ENCODE measurements around the gene SH3BP5.

The SH3BP5 gene

DNA sequence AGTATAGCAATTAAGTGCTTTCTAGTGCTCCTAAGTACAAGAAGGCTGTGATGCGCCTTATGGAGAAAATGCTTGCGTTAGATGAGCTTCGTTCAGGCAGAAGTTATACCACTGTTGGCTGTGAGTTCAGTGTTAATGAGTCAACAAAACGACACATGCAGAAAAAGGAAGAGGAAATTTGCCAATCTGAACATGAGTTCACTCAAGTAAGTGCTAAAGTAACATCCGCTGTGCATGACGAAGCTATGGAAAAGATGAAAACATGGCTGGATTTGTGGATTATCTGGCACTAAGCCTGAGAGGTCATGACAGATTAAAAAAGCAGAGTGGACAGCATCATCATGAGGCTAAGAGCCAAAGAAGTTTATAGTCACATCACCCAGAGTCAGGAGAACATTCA is 36.9 kb downstream of the SH3BP5 start:
- no peak for FAIRE-seq

DNA sequence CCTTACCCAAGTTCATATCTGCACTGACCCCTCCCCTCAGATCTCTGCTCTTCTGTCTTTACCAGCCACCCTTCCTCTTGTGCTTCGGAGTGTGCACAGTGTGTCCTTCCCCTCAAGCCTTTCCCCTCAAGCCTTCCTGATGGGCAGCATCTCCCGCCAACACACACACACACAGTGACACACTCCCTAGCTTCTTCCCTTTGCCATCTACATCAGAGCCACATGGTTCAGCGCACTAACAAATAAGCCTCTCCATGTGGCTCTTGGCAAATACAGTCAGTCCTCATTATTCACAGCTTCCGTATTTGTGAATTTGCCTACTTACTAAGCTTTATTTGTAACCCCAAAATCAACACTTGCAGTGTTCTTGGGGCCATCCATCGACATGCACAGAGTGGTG is 37.5 kb downstream of the SH3BP5 start:
- FAIRE-seq: no peak

DNA sequence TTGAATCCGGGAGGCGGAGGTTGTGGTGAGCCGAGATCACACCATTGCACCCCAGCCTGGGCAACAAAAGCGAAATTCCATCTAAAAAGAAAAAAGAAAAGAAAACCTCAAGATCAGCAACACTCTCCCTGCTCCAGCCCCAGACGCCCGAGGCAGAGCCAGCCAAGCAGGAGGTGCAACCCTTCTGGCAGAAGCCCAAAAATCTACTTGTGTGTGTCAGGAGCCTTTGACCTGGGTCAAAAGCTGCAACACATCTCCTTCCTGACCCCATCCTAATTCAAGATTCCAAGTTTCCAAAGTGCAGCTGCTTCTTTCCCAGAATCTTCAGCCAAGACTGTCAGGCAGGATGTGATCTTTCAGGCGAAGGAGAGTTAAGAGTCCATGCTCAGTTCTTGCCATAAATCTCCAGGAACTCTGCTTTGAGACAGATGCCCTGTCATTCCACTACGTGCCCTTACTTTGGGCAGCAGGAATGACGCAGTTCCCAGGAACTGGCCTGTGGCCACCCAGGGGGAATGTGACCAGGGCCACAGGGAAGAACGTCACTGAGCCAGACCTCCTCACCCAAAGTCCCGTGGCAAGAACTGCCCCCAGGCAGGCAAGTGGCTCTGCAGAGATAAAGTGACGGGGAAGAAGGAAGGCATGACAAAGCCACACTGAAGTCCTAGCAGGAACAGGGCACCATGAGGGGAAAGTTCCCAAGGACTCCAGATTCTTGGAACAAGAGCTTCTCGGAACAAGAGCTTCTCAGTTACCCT is 39.4 kb downstream of the SH3BP5 start:
- no peak for FAIRE-seq

DNA sequence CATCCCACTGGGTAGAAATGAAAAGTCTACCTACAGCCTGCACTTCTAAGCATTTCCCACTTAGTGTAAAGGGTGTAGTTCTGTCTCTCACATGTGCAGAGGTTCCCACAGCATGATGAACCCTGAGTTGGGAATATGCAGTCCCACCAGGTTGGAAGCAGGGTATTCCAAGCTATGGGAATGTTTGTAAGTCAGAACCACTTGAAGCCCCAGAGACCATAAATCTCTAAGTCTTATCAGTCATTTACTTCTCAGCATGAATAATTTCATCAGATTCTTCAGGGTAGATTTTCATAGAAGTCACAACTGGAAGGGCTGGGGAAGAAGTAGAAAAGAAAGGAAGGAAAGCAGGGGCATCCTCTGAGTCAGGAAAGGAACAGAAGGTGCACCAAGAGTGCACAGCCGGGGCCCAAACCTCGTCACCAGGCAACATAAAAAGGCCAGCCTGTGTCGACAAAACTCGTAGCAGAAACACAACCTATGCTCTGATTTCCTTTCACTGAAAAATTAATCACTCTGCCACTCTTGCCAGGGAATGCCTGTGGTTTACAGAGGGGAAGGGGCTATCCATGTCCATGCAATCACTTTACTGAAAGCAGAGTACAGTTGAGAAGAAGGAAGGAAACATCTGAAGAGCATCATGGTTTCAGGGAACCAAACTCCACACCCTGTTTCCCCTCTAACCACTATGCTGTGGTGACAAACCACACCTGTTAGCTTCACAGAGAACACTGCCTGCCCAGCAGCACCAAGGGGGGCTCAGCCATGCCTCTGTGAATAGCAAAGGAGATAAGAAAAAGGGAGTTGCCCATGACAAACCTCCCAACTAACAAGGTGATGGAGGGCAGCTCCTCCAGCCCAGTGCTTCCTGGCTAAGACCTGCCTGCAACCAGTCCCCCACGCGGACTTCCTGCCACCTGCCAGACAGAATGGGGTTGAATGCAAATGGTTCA is 40.5 kb downstream of the SH3BP5 start:
- no peak for FAIRE-seq

DNA sequence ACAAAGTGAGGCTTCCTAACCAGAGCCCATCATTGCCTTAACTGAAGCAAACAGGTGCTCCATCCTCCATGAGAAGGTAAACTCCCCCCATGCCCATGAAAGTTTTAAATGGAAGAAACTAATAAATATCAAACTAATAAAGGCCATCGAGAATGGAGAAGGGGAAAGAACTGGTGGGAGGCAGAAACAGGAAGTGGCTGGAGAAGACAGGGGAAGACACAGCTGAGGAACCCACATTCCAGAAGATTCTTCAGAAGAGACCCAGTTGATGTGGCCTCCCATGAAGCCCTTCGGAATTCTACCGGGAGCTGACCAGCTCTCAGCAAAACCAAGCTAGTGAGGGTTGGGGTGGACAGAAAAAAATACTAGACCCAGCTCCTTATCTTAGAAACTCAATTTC is 41.6 kb downstream of the SH3BP5 start:
- no peak for FAIRE-seq

DNA sequence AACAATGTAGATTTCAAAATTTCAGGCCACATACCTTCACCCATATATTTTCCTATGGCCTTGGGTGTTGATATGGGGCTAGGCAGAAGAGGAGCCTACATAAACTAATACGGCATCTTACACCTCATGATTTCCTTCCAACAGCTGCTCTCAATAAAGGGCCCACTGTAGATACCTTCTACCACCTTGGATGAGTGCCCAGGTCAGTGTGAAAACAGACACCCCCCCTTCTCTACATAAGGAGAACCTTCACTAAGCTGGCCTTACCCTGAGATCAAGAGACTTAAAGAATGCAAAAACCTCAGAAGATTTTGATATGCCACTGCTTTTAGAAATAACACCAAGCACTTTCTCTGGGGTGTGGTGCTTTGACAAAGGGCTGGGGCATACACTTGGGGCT is 42.7 kb downstream of the SH3BP5 start:
- no peak for FAIRE-seq

DNA sequence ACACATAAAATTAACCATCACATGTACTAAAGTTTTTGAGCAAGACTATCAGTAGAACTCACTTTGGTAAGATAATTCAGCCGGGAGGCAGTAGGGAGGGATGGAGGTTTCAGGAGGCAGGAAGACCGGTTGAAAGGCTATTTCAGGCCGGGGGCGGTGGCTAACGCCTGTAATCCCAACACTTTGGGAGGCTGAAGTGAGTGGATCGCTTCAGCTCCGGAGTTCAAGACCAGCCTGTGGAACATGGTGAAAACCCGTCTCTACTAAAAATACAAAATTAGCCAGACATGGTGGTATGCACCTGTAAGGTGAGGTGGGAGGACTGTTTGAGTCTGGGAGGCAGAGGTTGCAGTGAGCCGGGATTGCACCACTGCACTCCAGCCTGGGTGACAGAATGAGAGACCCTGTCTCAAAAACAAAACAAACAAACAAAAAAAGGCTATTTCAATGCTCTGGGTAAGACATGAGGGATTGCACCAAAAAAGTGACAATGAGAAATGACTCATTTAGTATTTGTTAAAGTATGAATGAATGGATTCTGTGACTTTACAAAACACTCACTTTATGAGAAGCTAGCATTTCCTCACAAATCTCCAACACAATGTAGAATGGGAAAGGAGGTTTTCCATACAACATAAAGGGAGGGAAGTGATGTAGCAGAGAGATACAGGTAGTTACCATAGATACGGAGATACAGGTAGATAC is 43.9 kb downstream of the SH3BP5 start:
- FAIRE-seq: no peak

DNA sequence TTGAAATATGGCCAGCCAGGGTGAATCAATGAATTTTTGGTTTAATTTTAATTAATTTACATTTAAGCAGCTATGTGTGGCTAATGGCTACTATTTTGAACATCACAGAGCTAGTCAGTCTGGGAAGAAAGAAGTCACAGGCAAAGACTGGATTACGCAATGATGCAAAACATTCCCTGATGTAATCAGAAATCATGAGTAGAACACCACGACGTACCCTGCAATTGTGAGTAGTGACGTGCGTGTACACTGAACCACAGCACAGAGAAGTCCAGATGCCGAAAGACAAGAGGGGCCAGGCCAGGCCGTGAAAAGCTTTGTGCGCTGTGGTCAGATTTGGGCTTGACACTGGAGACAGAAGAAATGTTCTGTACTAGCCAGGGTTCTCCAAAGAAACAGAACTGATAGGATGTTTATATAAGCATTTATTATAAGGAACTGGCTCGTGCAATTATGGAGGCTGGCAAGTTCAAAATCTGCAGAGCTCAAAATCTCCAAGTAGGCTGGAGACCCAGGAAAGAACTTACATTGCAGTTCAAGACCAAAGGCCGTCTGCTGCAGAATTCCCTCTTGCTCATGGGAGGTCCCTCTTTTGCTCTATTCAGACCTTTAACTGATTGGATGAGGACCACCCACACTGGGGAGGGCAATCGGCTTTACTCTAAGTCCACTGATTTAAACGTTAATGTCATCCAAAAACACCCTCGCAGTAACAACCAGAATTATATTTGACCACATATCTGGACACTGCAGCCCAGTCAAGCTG is 44.6 kb downstream of the SH3BP5 start:
- FAIRE-seq: no peak

DNA sequence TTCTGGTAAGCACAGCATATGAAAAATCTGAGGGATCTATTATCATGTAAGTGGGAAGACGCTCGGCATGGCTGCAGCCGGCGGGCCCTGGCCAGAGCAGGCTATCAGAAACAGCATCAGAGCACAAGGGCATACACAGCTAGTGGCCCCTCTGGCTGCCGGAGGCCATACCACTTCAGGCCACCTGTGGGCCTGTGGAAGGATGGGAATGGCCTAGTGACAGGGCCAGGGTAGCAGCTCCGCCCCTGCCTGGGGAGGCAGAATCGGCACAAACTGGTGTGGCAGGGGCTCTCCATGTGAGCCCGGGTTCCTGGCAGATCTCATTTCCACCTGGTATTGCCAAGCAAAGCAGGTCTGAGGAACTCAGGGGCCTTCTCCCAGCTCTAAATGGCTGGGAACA is 46.4 kb downstream of the SH3BP5 start:
- no peak for FAIRE-seq

DNA sequence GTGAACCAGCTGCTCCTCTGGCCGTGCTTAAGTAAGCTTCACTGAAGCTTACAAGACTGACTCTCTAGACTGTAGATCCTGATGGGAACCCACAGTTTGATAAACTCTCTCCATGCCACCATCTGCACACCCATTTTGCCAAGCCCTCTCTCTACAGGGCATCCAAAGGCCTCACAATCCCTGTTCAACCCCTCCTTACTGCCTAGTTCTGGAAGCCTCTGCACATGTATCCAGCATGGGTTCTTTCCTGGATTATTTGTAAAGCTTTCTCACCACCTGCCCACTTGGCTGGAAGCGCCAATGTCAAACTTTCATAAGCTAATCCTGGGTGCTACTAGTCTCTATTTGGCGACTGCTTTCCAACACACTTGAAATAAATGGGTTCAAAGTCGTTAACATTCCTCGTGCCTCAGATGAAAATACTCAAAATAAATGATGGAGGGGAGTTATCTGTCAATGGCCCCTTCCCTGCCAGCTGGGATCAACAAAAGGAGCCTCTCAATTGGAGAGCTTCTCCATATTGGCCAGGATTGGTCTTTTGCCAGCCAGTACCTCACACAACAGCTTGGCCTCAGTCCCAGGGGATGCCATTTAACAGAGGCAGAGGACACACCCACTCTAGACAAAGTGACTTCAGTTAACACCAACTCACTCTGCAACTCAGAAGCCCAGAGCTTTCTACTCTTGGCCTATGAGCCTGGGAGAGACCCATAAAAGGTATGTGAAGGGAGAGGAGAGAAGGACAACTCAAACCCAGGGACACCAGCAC is 48.1 kb downstream of the SH3BP5 start:
- FAIRE-seq: no peak

DNA sequence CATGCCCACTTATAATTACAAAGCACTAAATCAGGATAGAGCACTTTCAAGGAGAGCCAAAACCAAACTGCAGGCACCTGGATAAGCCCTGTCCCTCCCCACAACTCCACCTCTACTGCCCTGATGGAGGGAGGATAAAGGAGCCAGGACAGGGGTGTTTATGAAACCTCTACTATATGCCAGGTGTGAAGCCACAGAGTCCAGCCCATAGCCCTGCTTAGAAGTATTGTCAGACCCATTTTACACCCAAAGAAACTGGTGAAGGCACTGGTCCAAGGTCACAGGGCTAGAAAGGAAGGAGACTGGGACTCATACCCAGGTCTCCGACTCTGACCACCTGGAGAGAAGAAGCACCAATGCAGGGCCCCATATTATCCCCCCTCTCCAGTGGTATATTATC is 48.7 kb downstream of the SH3BP5 start:
- no peak for FAIRE-seq

DNA sequence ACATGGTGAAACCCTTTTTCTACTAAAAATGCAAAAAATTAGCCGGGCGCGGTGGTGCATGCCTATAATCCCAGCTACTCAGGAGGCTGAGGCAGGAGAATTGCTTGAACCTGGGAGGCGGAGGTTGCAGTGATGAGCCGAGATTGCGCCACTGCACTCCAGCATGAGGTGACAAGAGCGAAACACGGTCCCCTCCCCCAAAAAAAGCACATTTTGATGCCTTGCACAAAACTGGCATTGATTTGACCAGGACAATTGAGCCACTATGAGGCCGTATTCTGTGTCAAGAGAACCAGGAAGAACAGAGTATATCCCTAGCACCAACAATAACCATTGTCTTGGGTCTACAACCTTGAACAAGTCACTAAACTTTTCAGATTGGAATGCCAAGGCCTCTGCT is 50.6 kb downstream of the SH3BP5 start:
- no peak for FAIRE-seq

DNA sequence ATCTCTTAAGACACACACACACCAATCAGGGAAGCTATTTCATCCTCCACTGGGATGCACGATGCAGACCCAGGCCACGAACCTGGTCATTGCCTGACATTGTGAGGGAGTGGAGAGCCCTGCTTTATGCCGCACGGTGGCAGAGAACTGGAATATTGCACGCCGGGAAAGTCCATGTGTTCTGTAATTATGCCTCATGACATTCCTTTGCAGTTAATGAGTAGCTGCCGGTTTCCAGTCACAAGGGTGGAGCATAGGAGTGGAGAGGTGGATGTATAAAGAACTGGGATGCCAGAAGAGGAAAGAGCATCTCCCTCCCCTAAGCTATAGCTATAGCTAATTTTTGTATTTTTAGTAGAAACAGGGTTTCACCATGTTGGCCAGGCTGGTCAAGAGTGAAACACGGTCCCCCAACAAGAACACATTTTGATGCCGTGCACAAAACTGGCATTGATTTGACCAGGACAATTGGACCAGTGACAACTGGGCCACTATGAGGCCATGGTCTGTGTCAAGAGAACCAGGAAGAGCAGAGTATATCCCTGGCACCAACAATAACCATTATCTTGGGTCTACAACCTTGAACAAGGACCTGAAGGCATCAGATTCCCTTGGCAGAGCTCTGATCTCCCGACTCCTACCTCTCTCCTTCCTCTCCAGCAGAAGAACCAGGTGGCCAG is 51.4 kb downstream of the SH3BP5 start:
- FAIRE-seq: no peak

DNA sequence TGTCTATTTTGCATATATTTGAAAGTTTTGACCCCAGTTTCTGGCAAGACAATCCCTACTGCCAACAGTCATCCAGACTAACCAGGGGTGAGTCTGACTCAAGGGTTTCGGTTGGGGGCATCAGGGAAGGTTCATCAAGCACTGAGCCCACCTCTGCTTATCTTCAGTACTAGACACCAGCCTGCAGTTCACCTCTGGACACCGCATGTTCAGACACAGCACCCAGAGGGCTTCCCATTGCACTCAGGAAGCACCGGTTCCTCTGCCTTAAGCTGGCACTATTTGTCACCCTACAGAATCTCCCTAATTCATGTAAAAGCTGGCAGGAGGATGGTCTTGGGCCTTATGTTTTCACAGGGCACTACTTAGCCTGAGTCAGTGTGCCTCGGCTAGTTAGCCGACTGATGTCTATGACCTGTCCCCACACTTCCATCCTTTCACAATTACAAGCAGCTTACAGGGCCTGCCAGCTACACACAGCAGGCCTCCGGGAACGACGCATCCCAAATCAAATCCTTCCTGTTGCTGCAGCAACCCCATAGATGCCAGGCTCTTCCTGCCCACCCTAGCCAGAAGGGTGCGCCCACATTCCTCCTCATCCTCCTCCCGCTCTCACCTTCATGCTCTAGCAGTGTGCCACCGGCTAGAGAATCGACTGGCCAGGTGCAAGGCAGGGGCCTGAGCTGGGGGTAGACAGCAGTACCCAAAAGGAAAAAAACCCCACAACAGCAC is 52.5 kb downstream of the SH3BP5 start:
- FAIRE-seq: no peak

DNA sequence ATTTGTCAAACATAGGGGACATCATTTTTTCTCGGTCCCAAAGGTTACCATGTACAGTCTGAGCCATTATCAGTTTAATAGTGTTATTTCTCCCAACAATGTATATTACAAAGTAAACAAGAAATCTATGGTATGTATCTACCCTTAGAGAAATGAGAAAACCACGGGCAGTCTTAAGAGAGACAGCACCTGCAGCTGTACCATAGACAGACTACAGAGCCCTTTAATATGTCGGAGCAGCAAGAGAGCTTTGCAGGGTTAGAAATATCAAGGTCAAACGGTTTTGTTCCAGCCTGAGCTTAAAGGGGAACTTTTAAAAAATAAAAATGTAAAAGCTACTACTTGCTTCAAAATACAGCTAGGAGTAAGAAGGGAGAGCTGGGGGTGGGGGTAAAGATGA is 53.2 kb downstream of the SH3BP5 start:
- no peak for FAIRE-seq

DNA sequence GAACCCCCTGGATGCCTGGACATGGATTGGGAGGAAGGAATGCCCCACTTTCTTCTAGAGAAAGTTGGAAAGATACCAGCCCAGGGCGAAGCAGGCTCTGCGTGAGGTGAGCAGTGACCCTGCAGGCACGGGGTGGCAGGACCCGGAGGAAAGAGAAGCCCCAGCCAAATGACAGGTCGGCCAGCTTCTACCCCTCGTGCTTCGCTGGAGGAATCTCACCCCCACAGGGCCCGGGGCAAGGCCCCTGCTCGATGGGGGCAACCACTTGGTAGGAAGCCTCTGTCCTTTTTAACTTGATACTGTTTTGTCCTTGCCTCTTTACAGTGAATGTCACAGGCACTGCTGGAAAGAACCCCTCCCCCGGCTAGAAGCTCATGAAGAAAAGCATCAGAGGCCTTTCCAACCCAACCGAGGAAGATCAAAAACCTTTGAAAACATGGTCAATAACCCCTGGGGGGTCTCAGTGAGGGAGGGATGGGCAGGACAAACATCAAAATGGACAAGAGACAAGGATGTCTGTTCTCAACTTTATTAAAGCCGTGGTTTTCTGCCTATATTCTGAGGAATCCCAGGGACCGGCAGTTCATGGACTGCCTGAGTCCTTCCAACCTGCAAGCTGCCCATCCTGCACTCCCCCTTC is 54.4 kb downstream of the SH3BP5 start:
- FAIRE-seq: no peak

DNA sequence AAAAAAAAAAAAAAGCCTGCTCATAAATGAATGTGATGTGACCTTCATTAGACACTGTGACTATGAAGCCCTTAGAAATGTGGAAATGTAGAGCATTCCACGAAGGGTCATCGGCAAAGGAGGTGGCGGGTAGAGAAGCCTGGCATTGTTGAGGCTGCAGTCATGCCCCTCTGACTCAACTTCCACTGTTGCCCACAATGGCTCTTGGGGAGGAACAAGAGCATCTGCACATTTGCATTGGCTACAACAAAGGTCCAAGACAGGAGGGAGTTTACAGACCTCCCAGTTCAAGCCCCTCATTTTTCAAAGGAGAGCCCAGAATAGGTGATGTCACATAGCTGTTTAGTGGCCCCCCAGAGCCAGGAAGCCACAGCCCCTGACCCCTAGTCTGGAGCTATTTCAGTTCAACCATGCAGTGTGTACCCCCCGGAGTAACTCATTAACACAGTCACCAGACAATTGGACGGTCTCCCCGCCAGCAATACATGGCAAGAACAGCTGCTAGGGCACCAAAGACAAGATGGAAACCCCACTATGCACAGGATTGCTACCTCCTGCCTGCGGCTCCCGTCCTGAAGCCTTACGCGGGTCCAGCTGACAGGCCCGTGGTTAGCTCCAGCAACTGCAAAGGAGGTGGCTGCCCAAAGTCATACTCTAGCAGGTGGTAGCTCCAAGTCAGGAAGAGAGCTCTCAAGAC is 56.2 kb downstream of the SH3BP5 start:
- FAIRE-seq: no peak

DNA sequence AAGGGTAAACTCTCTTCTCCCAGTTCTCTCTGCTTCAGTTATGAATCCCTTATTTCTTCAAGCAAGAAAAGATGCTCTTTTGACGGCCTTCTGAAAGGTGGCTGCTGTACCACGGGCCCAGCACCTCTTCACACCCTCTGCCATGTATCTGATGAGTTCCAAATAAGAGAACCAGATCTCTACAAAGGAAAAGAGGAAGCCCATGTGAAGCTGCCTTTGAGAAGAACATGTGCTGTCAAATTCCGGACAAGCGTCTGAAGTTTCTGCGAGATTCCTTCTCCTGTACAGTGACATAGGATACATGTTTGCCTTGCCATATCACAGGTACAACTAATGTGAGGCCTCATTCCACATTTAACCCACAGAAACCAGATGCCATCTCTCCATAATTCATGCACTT is 59.2 kb downstream of the SH3BP5 start:
- no peak for FAIRE-seq

DNA sequence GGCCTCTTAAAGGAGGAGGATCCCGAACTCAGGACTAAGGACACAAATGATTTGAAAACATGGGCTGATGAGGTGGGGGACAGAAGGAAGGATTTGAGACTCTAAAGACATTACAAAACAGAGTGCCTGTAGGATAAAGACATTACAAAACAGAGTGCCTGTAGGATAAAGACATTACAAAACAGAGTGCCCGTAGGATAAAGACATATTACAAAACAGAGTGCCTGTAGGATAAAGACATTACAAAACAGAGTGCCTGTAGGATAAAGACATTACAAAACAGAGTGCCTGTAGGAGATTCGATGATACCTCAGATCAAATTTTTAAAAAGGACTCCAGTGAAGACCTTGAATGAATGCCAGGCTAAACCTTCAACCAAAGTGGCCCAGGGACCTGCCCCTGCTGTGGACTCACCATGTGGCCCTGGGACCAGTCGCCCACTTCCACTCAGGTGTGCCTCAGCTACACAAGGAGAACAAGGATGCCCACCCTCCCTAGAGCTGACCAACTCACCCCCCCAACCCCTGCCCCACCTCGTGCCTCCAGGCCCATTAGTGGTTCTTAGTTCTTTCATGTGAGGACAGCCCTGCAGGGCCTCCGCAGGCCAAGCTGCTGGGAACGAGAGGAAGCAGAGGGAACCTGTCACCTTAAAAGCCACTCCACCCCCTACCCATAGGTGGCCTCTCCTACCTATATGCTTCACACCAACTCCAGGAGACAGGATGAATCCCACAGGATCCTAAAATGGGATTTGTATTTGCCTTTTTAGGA is 59.8 kb downstream of the SH3BP5 start:
- no peak for FAIRE-seq

All from G401.6 (cell line).